Dedifferentiated amniotic fluid mesenchymal stem cell (primary cell): ENCODE data around the gene CELF4.

Experiments
- DNase-seq: peaks from one replicate; pipeline ENCODE4 v3.0.0-alpha.2; 2016; ENCODE audit errors: extremely low spot score

The CELF4 gene

DNA sequence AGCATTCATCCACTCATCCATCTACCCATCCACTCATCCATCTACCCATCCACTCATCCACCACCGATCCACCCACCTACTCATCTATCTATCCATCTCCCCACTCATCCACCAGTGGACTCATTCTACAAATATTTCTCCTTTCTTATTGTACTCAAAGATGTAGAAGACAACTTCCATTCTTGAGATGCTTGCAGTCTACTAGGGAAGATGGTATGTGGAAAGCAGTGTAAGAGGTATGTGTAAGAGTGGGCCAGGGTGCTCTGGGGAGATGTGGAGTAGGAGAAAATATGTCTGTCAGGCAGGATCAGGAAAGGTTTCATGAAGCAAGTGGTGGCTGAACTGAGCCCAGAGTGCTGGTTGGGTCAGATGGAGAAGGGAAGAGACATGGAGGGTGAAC is 150.8 kb downstream of the CELF4 start:
- no peak for DNase-seq

DNA sequence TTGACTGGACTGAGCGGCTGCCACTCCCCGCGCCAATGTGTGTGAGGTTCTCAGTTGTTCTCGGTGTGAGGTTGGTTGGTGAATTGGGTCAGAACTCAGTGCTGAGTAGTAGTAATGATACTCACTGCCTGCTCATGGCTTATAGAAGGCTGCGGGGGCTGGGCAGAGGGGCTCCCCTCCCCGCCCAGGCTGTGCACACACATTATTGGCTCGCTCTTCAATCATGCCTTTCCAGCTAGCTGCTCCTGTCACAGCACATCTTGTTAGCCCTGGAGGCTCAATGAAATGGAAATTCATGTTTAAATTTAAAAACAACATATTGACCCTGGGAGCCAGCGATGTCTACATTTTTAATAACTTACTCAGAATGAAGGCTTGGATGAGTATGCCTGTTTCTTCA is 152.8 kb downstream of the CELF4 start:
- no peak for DNase-seq

DNA sequence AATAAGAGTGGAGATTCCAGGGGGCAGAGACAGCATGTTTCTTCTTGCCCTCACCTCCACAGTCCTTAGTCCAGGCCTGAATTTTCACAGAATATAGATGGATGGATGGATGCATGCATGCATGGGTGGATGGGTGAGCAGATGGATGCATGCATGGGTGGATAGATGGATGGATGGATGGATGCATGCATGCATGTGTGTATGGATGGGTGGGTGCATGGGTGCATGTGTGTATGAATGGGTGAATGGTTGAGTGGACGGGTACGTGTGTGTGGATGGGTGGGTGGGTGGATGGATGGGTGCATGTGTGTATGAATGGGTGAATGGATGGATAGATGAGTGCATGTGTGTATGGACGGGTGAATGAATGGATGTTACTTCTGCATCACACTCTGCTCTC is 153.3 kb downstream of the CELF4 start:
- no peak for DNase-seq

DNA sequence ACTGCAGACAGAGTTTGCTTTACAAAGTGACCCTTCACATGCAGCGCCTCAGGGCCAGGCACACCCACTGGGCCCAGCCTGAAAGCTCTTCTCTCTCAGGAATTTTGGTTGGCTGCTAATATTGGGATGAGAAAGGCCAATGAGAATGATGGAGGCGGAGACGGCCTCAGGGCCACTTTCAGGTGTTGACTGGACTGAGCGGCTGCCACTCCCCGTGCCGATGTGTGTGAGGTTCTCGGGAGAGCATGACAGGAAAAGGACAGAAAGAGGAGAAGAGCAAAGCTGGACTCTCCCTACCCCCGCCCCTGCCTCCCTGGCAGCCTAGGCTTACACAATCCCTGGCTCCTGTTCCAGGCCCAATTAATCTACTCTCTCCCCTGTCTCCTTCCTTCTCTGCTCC is 155.7 kb downstream of the CELF4 start:
- no peak for DNase-seq

DNA sequence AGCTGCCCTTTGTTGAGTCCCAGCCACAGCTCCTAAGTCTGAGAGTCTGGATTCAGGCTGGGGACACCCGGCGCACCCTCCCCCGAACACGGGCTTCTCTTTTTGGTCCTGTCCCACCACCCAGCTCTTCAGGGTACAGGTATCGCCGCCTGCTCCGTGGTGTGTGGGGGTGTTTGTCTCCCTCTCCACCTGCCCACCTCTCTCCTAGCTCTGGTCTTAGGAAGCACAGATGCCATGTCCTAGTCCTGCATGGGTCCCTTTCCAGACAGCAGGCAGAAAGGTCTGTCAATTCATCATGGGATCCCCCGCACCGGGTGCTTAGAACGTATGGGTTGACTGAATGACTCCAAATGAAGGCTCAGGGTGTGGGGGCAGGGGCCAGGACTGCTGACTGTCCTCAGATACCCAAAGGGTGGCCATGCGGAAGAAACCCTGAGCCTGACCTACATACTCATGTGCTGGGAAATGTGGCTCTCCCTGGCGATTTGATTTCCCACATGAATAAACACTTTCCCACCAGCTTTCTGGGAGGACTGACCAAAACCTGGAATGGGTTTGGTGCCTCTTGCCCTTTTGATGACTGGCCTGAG is 156.8 kb downstream of the CELF4 start:
- DNase-seq: no peak

DNA sequence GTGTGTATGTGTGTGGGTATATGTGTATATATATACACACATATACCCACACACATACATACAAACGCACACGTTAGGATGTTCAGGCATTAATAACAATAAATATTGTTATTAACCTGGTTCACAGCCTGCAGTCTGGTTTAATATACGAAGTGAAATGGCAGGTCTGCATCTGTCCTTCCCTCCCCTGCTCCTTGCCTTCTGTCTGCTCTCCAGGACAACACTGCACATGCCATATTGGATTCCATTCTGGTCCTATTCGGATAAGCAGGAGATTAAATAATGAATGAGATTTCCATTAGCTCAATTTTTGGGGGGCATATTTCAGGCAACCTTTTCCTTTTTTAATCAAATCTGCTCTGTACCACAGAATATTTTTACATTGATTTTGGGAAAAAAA is 158.0 kb downstream of the CELF4 start:
- DNase-seq: no peak

DNA sequence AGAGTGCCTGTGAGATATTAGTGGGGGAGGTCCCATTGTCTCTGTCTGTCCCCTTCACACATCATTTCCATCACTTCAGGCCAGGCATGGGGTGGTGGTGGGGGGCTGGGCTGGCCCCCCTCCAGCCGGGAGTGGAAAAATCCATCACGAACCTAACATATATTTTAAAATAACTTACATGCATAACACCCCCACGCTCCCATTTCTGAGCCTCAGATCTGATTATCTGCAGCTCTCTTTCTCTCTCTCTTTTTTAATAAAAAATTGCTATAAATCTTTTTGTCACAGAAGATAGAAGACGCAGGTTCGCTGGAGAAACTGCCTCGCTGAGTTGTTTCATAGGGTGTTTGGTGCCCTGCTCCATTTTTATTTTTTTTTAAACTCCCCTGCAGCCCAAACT is 159.8 kb downstream of the CELF4 start:
- DNase-seq: no peak

DNA sequence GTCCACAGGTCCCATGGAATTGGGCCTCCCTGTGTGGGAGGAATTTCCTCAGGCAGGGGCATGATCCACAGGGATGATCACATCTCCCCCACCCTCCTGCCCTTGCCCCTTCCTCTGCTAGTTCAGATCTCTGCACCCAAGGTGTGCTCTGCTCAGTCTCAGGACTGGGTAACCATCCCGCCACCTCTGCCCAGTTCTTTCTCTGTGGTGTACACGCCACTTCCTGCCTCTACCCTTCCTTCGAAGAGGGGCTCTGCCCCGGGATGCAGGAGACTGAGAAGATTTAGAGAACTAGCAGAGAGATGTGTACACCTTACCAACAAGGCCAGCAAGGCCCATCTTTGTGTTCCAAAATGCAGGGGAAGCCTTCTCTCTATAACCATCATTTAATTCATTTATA is 160.4 kb downstream of the CELF4 start:
- no peak for DNase-seq

DNA sequence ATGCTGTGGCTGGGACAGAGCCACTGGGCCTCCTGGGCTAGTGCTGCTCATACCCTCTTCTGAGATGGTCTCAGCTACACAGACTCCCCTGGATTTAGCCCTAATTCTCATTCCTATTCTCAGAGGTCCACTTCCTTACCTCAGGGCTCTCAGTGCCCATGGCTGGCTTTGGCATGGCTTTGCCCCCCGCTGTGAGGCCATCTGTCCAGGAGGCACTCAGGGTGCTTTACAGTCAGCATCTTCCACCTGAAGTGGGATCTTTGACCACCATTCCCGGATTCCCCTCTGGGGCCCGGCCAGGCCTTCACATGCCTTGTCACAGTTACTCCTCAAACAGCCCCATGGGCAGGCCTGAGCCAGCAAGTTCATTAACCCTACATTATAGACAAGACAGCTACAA is 161.8 kb downstream of the CELF4 start:
- DNase-seq: no peak

DNA sequence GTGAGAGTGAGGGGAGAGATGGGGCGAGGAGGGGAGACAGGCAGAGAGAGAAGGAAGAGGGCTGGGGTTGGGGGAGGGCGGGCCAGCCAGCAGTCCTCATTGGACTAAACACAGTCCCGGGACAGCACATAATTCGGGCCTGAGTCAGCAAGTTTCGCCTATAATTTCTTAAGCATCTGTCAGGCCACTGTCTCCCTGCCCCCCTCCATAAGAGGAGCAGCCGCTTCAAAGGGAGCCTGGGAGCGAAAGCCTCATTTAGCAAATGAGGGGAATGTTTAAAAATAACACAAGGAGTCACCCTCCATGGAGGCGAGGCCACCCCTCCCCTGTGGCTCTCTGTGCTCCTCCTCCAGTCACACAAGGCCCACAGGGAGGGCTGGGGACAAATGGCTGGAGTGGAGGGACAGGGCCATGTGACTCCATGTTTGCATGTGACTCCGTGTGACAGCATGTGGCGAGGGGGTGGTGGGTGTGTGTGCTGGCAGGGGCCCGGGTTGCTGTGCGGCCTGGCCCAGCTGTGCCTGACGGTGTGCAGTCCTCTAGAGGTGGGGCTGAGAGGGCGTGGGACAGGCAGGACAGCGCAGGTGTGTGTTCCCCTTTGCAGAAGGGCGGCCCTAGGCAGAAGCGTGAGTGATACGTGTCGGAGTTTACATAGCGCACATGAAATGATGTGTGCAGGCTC is 162.4 kb downstream of the CELF4 start:
- peak; percentile 81 for DNase-seq

DNA sequence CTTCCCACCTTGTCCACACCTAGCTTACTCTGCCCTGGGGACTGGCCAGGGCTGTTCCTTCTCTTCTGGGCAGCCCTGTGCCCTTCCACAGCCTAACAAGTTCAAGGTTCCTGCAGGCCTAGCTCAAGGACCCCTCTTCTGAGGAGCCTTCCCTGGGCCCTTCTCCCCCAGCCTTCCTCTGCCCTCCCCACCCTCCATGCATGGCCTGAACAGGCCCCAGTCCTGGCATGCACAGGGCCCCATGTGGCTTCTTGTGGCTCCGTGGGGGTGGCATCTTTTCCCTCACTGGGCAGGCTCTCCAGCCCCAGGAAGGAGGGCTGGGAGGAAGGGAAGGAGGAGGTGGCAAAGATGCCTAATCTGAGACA is 162.9 kb downstream of the CELF4 start:
- DNase-seq: no peak

DNA sequence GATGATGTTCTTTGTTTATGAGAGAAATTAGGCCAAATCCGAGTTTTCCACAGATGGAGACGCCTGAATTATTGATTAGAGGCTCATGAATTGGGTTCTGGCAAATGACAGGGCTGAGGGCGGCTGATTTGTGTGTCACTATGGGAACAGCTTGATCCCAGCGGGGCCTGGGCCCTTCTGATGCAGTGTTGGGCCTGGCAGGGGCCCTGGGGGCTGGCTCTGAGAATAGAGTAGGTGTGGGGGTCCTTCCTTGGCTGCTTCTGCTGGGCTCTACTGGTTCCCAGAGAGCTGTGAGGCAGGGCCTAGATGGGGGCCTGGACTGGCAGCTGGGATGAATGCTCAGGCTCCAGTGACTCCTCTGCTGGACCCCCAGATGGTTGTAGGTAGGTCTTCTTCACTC is 164.8 kb downstream of the CELF4 start:
- DNase-seq: no peak

DNA sequence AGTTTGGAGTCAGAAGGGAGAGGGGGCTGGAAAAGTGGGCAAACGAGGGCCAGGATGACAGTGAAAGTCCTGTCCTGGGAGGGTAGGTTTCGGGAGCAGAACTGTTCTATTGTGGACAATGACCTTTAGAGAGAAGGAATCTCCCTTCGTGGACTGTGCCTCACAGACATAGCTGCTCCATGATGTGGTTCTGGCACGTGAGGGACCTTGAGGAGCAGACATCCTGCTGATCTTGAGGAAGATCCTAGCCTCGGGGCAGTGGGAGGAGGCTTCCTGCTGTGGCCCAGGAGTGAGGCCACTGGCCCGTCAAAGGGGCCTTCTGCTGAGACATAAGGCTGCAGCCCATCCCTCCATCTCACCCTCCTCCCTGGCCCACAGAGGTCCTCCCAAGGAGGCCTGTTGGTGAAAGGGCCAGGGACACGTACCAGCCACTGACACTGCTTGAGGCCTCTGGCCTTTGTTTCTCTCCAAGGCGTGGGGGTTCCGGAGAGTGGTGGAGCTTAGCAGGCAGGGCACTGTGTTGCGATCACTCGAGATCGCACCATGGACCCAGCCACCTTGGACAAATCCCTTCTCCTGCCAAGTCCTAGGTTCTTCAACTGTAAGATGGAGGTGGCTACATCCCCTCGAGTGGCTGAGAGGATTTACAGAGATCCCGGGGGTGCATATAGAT is 167.2 kb downstream of the CELF4 start:
- DNase-seq: no peak

DNA sequence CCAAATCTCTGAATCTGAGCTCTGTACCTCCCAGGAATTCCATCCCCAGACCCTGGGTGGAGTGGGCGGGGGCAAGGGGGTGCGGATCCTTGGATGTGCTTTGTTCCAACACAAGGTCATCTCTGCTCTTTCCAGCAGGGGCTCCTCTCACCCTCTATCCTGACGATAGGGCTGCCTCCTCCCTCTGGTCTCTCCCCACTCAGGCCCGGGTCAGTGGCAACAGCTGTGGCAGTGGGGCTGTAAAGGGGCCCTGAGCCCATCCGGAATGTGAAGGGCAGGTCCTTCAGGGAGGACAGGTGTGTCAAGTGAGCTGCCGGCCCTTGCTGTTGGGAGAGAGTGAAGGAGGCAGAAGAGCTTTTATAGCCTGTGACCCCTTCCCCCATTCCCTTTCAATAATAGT is 167.8 kb downstream of the CELF4 start:
- DNase-seq: no peak

DNA sequence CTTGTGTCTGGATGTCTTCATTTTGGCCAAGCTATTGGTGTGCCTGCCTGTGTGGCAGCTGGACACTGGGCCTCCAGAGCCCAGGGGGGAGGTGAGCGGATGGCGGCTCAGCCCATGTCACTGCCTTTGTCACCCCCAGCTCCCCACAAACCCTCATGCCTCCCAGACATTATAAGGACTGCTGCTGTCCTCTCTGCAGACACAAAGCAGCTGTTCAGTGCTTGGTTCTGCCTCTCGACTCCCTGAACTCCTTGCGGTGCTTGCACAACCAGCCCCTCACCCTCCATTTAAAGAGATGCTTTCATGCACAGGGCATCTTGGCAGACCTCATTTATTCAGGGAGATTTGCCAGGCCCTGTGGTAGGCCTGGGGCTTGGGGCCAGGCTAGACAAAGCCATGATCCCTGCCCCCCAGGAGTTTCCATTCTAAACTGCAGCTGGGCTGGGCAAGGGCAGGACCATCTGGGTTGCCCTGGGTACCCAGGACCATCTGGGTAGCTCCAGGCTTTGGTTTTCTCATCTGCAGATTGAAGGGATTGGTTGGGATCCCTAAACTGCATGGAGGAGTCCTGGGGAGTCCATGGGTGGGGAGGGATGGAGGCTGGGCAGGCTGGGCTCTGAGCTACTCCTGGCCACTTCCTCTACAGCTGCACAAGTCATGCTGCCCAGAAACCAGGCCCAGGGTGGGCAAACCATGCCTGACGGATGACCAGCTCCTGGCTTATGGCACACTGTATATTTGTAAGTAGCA is 168.5 kb downstream of the CELF4 start:
- no peak for DNase-seq

DNA sequence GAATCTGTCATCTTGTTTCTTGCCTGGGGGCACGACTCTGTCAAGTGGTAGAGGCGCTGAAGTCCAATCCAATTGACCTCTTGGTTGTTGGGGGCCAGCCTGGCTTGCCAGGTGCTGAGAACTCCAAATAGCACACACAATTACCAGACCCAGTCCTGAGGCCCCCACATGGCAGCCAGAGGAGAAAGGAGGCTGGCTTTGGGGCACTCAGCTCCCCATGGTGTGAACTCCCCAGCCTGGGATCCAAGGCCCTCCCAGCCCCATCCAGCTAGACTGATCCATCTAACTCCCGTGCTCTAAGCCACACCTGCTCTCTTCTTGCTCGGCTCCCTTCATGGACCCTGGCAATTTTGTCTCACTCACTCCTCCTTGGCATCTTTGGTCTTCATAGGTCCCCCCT is 170.0 kb downstream of the CELF4 start:
- DNase-seq: no peak

DNA sequence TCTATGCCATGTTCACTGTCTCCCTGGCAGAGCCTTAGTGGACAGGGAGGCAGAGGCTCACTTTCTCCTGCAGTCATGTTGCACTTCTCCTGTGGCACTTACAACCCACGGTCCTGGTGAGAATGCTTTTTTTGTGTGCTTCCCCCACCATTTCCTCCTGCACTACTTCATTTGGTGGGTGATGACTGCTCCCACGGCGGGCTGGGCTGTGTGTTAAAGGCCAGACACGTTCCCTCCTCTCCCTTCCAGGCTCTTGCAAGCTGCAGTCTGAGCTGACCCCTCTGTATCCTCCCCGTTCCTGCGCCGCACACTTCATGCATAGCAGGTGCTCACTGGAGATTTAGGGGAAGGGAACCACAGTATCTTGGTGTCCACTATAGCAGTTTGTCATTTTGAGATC is 170.5 kb downstream of the CELF4 start:
- no peak for DNase-seq

DNA sequence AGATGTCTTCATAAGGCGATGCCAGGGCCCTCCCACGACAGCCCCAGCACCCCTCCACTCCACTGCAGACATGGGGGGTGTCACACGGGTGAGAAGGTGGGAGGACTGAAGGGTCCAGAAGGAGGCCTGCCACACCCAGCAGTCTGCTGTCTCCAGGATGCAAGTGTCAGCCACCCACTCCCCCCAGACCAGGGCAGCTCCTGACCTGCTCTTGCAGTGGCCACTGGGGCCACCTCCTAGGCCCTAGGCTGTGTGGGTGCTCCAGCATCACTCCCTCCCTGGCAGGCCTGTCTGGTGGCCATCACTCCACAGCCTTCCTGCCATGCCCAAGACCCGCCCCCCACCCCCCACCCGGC is 171.0 kb downstream of the CELF4 start:
- no peak for DNase-seq

DNA sequence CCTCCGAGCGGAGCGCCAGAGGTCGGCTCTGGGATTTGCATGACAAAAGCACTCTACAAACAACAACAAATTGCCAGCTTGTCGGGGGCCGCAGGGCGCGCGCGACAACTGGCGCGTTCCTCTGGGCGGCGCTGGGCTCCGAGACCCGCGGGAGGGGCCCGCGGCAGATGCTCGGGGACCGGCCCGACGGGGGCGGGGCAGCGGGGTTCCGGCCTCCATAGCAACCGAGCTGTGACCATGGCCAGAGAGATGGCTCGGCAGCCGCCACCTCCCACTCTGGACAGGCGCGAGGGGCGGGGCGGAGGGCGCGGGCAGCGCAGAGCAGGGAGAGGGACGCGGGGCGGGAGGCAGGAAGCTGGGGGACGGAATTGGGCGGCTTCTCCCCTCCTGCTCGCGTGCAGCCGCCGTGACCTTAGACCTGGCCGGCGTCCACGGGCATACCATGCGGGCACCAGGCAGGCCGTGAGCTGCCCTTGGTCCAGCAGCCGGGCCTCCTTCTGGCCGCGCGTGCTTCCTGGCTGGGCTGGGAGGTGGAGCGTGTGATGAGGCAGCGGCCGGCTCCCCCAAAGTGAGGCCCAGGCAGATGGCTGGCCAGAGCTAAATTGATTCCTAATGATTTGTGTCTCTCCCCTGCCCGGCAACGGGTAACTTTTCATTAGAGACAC is 171.5 kb downstream of the CELF4 start:
- peak; percentile 84 for DNase-seq

DNA sequence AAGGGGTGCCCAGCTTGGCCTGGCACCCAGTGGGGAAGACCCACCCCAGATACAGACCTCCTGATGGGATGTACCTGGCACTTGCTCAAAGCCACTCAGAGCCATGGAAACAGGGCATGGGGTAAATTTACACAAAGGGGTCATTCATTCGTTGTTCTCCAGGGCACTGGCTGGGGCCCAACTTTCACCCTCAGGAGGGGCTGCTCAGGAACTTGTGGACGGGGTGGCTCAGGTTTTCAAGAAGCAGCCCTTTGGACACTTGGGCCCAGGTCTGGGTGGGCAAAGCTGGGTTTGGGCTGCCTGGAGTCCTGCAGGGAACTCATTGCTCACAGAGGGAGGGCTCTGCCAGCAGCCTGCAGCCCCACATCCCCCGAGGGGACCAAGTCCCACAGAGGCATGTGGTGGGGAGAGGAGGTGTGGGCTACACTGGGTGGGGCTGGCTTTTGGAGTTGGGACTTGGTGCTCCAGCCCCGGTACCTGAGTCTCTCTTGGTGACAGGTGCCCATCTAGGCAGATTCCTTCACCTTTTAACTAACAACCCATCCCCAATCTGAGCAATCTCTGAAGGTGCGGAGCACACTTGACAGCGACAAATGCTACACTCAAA is 172.3 kb downstream of the CELF4 start:
- no peak for DNase-seq

DNA sequence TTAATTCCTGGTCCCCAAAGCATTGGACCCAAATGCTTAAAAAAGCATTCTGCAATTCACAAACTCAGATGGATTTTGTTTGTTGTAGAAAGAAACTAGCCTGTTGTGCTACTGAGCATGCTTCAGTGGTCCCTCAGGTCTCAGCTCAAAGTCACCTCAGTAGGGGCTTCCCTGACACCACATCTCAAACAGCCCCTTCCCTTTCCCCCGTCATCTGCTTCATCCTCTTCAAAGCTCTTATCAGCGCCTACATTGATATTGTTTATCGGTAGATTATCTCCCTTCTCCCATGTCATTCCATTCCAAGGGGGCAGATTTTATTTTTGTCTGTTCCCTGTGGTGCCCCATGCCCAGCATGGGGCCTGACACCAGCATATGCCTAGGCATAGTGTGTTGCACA is 172.9 kb downstream of the CELF4 start:
- DNase-seq: no peak
